Measurements from ENCODE around the gene FAM184A. TPM values are rescaled to one million over a fixed set of nuclear protein-coding genes. Genes with fewer than 3 reads are reported as not detected.

The FAM184A gene
- total RNA-seq, 4 donors from 2014 or later, result 6.2 to 8.1 (median 7.1) TPM

DNA sequence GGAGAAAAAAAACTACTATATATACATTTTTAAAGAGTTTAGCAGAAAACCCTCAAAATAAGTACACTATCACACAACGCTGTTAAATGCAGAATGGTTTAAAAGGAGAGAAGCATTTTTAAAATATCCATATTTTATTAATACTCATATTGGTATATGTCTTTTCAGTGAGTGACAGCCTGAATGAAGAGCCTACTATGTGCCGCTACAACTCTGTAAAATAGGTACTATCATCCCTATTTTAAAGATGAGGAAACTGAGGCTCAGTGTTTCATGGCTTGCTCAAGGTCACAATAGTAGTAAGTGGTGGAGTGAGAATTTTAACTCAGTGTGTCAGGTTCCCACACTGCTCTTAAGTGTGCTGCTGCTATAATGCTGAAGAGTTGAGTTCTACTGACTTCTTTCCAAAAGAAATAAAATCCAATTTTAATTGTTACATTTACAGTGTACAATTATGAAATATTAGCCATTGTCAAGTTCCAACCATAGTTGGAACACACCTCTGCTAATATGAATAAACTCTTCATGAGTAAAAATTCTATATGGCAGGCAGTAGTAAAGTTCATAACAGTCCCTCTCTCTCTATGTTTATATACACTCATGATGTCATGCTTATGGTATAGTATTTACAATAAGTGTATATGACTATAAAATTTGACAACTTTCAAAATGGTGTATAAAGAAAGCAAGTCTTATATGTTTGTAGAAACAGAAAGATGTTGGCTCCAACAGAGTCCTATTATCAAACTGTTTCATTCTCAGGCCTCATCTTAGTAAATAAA lies 3.1 kb downstream of the FAM184A start:
- TF ChIP-seq, protein P1, sequence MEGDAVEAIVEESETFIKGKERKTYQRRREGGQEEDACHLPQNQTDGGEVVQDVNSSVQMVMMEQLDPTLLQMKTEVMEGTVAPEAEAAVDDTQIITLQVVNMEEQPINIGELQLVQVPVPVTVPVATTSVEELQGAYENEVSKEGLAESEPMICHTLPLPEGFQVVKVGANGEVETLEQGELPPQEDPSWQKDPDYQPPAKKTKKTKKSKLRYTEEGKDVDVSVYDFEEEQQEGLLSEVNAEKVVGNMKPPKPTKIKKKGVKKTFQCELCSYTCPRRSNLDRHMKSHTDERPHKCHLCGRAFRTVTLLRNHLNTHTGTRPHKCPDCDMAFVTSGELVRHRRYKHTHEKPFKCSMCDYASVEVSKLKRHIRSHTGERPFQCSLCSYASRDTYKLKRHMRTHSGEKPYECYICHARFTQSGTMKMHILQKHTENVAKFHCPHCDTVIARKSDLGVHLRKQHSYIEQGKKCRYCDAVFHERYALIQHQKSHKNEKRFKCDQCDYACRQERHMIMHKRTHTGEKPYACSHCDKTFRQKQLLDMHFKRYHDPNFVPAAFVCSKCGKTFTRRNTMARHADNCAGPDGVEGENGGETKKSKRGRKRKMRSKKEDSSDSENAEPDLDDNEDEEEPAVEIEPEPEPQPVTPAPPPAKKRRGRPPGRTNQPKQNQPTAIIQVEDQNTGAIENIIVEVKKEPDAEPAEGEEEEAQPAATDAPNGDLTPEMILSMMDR (IDR thresholded peaks at IDR 0.05; ENCODE audit: low read depth), result no peak

DNA sequence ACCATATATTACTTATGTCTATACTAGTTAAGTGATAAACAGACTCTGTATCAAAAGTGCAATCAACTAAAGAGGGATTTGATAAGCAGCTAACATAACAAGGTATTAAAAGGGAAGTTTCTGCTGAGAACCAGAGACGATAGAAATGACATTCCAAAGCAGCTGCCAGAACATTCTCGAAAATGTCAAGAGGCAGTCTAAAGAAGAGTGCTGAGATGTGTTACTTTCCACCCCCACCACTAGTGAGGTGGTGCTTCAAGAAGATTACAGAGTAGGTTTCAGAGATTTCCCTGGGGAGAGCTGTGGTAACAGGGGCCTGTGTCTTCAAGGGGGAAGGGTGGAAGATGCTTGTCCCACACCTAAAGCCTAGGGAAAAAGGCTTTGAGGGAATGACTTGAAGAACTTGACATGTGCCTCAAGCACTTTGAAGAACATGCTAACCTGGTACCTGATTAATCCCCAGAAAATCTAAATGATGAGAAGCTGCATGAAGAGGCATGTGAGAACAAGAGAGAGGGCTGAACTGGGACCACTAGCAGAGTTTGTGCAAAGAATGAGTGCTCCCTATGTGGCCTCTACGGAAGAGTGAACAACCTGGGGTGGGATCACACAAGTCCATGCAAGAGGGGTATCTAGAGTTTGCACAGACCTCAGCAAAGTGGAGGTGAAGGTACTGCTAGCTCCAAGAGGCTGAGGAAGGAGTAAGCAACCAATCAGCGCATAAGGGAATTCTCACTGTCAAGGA lies 5.0 kb downstream of the FAM184A start:
- TF ChIP-seq, protein P1 (IDR thresholded peaks at IDR 0.05; ENCODE audit: low read depth), result no peak

DNA sequence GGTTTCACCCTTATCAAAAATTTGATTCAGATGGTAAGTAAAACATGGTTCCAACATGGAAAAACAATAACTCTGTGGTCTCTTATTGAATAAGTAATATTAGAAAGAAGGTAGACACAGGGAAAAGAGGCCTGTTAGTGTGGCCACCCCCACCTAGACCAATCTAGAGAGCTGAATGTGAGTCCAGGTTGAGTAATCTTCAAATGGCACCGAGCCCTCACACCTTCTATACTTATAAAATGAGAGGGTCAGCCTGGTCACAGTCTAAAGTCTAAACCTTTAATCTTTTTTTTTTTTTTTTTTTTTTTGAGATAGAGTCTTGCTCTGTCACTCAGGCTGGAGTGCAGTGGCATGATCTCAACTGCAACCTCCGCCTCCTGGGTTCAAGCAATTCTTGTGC lies 6.9 kb downstream of the FAM184A start:
- TF ChIP-seq, protein P1 (IDR thresholded peaks at IDR 0.05; ENCODE audit: low read depth), result no peak

DNA sequence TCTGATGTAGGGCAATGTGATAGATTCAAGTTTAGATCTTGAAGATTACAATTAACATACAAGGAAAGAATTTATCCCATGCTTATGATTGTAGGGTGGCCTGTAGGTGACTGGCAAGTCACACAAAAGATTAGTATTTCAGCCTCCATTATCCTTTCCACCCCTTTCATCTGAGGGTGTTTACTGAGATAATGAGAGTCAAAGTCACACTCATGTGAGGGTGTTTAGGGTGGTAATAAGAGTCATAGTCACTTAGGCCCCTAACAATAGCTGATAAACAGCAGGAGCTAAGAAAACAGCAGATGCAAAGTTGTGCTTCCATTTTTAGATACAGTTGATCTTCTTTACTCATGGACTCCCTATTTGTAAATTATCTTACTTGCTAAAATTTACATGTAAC lies 11.4 kb downstream of the FAM184A start:
- TF ChIP-seq, protein P1 (IDR thresholded peaks at IDR 0.05; ENCODE audit: low read depth), result no peak

DNA sequence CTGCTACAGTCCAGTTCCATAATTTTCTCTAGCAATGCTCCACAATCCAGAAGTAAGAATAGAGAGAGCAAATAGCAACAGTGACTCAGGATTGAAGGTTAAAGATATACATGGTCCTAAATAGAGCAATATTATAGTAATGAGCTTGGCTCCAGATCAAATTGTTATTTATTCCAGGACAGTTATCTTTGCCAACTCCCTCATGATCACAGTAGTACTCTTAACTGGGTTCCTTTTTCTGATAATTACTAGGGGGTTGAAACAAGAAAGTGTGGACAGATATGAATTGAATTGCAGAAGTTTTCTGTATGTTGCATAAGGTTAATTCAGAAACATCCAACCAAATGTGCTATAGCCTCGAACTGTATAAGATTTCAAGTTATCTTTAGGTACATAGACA lies 11.9 kb downstream of the FAM184A start:
- TF ChIP-seq, protein P1 (IDR thresholded peaks at IDR 0.05; ENCODE audit: low read depth), result no peak

DNA sequence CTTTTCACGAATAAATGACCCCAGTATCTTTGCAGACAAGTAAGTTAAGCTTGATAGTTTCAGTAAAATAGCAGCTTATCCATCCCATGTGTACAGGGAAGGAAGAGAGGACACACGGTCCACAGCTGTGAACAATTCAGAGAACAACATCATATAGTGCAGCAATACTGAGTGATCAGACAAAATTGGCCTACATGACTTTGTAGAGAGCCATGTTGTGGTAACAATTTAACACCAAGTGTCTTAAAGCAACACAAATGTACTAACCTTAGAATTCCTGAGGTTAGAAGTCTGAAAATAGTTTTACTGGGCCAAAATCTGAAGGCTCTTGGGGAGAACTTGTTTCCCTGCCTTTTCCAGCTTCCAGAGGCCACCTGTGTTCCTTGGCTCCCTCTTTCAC lies 12.5 kb downstream of the FAM184A start:
- TF ChIP-seq, protein P1 (IDR thresholded peaks at IDR 0.05; ENCODE audit: low read depth), result no peak

DNA sequence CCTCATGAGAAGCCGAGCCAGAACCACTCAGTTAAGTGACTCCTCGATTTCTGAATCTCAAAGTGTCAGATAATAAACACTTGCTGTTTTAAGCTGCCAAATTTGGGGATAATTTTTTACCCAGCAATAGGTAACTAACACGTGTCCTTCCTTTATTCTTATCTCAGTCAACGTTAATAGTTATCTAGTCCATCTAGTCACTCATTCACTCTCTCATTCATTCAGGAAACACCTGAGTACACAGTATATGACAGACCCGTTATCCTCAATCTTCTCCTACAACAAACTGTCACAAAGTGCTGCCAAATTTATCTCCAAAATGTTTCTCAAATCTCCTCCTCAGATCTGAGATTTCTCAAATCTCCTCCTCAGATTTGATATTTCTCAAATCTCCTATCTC lies 13.1 kb downstream of the FAM184A start:
- TF ChIP-seq, protein P1 (IDR thresholded peaks at IDR 0.05; ENCODE audit: low read depth), result no peak
